OCI-LY1 (cell line): ENCODE data around the gene TEX261.

Experiments
- EZH2 ChIP-seq: fragments of 200-600 bp; sonication (generic), shearing (Covaris generic); IDR thresholded peaks from 2 replicates; pipeline ENCODE4 v1.8.0; 2017; ENCODE audit warnings: borderline replicate concordance, mixed run types, mild to moderate bottlenecking, antibody characterized with exemption, low read length, moderate library complexity, mixed read lengths
- TF ChIP-seq, protein P1 (sequence below): fragments of 200-600 bp; sonication (generic), shearing (Covaris generic); IDR thresholded peaks from 2 replicates; pipeline ENCODE4 v1.5.1; 2017; ENCODE audit warnings: mild to moderate bottlenecking, antibody characterized with exemption, low read length, moderate library complexity, mixed read lengths

DNA sequence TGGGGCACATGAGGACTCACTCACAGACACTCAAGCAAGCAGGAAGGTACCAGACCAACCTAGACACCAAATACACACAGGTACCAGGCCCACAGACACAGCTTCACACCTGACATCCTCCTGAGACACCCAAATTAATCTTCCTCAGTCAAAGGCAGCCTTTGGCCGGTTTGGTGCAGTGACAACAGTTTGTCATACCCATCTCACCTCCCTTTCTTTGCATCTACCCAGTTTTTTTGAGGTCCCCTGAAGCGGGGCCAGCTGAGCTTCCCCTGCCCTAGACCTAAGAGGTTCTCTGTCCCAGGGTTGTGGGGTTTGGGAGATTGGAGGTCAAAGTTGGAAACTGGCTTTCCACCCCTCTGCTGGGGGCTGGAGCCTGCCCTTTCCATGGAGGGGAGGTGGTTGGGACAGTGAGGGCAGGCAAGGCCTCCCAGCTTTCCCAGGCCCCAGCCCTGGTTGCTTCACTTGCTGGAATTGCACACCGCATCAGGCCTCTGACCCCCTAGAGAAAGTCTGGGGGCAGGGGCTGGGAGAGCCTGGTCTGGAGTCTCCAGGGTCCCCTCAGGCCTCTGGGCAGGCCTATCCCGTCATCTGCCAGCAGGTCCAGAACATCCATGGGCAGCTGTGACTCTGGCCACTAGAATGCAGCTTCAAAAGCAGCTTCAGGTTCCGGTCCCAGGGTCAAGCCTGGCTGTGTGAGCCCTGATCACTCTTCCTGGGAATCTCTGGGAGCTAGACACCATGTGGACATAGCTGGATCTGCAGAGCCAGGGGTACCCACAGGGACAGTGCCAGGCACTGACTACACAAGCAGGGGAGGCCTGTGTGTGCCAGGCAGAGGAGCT lies 12.5 kb upstream of the TEX261 start:
- TF ChIP-seq, protein P1, sequence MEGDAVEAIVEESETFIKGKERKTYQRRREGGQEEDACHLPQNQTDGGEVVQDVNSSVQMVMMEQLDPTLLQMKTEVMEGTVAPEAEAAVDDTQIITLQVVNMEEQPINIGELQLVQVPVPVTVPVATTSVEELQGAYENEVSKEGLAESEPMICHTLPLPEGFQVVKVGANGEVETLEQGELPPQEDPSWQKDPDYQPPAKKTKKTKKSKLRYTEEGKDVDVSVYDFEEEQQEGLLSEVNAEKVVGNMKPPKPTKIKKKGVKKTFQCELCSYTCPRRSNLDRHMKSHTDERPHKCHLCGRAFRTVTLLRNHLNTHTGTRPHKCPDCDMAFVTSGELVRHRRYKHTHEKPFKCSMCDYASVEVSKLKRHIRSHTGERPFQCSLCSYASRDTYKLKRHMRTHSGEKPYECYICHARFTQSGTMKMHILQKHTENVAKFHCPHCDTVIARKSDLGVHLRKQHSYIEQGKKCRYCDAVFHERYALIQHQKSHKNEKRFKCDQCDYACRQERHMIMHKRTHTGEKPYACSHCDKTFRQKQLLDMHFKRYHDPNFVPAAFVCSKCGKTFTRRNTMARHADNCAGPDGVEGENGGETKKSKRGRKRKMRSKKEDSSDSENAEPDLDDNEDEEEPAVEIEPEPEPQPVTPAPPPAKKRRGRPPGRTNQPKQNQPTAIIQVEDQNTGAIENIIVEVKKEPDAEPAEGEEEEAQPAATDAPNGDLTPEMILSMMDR: no peak
- TF ChIP-seq EZH2: no peak
